GM18861 (cell line): ENCODE measurements around the gene SHISA8.
"Not testable (repeated sequence)": the region's sequence is repeated elsewhere in the genome, so short reads cannot be mapped to it uniquely, and the experiment has no call there.

Experiments
- ATAC-seq: cut with Tn5 transposase; IDR thresholded peaks from one replicate; pipeline ENCODE4 v1.9.1; 2021; ENCODE audit not compliant: unreplicated experiment

SHISA8 gene

DNA sequence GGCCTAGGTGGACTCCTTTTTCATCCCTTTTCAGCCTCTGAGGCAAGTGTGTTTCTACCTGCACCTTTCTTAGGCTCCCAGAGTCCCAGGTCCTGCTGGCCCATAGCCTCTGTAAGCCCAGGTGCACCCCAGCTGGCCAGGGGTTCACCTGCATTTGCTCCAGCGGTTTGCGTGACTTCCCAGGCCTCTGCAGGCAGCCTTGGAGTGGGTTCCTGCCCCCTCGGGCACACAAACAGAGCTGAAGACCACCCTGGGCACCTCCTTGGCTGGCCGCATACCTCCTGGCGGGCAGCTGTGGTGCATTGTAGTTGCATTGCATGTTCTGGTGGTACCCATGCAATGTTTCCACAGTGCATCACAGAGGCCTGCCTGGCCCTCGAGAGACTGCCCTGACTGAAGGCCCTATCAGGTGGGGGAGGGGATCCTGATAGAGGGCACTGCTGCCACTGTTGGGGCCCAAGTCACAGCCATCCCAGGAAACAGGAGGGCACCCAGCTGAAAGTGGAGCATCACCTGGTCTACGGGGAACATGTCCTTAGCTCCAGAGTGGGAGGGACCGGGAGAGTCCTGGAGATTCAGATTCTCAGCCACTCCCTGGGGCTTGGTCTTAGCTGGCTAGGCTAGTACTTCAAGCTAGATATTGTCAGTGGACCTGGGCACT is 14.1 kb downstream of the SHISA8 start:
- no peak for ATAC-seq

DNA sequence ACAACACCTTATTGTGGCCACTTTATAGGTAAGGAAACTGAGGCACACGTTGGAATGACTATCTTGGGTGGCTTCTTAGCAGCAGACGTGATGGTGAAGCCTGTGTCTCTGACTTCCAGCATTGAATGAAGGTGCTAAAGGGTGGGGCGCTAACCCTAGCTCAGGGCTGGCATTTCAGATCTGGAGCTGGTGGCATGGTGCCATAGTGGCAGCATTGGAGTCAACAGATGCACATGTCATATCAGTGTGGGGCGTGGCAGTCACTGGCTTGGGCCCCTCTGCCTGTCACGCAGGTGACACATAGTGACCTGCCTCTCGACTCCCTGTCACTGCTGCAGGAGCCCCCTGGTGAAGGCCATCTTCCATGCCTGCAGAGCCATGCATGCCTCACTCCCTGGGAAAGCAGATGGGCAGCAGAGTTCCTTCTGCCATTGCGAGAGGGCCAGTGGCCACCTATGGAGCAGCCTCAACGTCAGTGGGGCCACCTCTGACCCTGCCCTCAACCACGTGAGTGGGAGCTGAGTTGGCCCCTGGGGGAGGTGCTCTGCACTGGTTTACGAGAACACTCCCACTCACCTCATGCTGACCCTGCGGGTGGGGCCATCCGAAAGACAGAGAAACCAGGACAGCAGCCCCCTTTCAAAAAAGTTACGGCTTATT is 14.8 kb downstream of the SHISA8 start:
- no peak for ATAC-seq

DNA sequence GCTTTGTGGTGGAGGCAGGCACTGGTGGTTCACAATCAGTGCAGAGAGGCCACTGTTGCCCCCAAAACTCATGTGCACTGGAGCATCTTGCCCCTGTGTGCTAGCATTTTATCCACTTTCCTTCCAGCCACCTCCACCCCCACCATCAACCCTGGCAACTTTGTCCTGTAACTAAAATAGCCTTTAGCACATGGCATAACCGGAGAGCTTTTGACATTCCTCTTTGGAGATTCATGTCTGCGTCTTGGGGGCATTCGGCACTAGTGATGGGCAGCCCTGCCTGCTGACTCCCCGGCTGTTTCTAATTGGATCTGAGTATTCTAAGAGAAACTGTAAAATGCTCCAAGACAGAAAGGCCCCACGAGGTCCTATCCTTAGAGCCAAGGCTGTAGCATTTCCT is 15.8 kb downstream of the SHISA8 start:
- ATAC-seq: no peak

DNA sequence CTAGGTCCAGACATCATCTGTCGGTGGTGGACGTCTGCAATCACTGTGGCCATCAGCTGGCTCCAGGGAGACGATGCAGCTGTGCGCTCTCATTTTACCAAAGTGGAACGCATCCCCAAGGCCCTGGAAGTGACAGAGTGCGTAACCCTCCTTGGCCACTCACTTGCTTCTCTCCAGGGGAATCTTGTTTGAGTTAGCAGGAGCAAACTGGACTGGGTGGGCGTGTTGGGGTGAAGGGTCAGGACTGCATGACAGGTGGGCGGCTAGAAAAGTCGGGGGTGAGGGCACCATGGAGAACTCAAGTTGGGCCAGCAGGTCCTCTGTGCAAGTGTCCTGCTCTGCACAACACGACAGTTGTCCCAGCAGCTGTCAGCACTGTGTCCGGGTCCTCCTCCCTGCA is 16.2 kb downstream of the SHISA8 start:
- no peak for ATAC-seq

DNA sequence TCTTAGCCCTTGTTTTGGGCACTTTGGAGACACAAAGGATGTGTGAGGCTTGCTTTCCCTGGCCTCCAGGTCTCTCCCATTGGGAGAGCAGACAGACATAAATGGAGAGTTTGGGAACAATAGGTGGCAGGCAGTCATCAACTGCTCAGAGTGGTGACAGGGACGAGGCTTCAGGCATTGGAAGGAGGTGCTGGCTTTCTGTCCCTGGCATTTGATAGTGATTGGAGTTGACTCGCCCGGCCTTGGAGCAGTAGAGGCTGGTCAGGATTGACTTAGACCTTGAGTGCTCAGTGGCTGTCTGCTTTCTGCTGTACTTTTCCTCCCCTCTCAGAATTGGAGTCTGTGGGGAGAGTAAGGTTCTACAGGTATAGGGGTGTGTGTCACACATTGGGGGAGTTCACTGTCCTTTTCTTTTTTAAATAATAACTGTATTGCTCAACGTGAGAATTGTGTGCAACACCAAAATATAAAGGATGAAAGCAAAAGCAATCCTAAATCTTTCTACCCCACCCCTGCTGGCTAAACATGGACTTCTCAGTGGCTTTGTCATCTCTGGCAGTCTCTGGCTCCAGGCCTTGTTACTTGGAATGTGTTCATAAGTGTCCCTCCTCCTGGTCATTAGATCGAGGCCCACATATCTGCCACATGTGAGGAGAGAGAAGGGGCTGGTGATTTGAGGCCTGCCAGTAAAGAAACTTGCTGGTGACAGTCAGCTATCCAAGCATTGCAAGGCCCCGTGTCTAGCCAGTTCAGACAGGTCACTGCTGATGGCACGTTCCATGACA is 21.1 kb downstream of the SHISA8 start:
- no peak for ATAC-seq

DNA sequence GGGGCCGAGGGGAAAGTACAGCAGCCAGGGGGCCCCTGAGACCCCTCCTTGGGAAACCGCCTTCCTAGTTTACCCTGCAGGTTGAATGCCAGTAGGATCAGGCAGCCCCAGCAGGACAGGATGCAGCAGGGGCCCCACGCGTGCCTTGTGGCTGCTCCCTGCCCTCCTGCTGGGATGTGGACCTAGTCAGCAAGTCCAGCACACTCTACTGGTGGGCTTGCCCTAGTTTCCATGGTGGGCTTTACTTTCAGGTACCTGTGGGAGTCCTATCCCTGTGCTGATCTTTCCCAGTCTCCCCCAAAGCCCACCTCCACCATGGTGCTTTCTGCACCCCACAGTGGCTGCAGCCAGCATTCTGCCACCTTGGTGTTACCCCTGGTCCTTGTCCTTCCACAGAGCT is 22.2 kb downstream of the SHISA8 start:
- ATAC-seq: no peak

DNA sequence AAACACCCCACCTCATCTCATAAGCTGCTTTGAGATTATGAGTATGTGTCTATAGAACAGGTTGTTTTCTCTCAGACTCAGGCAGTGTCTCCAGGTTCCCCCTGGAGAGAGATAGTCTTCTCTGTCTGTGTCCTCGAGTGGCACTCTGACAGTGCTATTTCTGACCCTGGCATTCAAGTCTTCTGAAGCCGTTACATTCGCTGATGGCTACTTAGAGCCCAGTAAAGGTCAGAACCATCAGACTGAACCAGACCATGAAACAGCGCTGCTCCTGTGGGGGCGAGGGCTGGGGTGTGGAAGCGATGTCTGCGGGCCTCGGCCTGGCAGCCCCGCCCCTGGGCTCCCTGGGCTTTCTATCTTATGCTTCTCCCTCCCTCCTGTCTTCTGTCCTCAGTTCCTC is 23.5 kb downstream of the SHISA8 start:
- no peak for ATAC-seq

DNA sequence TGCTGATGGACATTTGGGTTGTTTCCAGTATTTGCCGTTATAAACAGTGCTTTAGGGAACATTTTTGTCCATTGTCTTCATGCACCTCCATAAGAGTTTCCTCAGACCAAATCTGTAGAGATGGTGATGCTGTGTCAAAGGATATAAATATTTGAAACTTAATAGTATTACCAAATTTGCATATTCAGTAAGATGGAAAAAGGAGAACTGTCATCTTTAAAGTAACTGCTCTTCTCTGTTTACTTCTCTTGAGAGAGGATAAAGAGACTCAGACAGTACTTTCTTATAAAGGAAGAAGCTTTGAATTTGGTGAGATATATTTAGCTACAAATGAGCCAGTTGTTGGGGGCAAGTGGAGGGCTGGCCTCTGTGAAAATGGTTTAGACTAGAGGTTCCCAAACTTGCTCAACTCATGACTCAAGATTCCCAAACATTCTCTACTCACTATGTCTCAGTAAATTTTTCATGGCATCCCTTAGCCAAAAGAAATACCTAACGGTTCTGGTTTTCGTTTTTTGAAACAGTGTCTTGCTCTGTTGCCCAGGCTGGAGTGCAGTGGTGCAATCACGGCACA is 26.2 kb downstream of the SHISA8 start:
- no peak for ATAC-seq

DNA sequence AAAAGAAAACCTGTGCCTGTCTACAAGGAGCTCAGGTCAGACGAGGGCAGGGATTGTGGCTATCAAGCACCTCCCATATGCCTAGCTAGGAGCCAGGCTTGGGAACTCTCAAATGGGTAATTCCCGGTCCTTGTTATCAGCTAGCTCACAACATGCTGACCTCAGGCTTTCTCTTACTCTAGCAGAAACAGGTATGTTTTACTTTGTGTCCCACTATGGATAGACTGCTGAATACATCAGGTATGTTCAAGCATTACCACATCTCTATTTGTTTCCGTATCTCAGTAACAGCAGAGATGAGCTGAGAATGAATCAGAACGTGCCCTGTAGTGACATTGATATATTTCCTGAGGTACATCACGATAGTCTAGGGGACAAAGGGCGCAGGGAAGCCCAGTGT is 29.4 kb downstream of the SHISA8 start:
- no peak for ATAC-seq

DNA sequence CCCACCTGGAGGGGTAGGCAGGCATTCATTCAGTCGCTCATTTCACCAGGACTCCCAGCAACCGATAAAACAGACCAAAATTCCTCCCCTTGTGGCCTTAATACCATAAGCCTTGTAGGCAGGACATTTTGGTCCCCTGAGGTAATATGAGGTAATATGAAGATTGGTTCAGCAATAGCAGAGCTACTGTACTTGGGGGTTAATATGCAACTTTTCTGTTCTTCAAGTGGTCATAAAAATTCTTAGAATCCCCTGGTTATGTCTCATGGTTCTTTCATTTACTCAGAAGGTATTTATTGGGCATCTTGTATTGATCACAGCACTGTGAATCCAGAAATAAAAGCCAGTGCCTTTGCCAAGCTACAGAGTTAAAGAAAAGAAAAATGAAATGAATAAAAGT is 29.8 kb downstream of the SHISA8 start:
- no peak for ATAC-seq

DNA sequence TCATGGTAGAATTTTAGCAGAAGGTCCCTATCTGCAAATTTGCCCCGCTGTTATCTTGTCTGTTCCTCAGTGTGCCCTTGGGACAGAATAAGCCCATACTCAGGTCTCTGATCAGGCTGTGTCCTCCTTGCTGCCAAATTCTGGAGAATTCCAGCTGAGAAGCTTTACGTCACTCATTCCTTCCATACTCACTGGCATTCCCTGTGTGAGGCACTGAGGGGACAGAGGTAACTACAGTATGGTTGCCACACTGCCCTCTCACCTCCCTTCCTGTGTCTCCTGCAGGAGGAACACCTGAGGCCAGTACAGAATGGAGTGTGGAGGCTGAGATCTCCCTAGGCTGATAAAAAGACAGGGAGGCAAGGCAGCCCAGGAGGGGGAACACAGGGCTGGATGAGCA is 31.5 kb downstream of the SHISA8 start:
- ATAC-seq: no peak

DNA sequence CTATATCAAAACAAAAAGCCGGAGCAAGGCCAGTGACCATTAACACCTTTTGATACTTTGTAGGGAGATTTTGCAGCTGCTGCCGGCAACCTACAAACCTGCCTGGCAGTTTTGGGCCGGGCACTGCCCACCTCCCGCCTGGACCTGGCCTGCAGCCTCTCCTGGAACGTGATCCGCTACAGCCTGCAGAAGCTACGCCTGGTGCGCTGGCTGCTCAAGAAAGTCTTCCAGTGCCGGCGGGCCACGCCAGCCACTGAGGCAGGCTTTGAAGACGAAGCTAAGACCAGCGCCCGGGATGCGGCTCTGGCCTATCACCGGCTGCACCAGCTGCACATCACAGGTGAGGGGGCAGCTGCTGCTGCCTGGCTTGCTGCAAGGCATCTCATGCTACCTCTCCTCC is 34.2 kb downstream of the SHISA8 start:
- ATAC-seq: no peak

DNA sequence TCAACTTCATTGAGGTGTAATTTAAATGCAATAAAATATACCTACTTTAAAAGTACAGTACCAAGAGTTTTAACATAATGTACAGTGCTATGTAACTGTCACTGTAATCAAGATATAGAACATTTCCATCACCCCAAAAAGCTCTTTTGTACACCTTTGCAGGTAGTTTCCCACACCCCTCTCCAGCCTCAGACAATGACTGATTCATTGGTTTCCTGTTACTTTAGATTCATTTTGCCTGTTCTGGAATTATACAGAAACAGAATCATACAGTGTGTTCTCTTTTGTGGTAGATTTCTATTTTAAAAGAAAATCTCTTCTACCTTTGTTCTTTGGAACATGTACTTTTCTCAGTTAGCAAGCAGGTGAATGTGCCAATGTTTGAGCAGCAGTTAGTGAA is 38.2 kb downstream of the SHISA8 start:
- no peak for ATAC-seq

DNA sequence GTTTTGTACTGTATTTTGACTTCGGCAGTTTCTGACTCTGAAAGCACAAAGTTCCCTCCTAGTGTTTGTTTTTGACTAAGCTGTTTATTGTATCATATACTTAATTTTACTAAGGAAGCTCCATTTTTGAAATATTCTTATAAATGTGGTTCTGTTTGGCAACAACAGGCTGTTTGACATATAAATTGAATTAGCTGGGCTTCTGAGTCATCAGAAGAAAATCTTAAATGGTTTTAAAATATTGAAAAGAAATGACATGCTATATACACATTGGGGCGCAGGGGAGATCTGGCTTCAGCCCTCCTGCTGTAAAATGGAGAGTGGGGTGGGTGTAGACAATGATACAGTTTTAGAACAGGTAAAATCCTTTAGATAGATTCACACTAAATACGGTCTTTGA is 38.6 kb downstream of the SHISA8 start:
- no peak for ATAC-seq

DNA sequence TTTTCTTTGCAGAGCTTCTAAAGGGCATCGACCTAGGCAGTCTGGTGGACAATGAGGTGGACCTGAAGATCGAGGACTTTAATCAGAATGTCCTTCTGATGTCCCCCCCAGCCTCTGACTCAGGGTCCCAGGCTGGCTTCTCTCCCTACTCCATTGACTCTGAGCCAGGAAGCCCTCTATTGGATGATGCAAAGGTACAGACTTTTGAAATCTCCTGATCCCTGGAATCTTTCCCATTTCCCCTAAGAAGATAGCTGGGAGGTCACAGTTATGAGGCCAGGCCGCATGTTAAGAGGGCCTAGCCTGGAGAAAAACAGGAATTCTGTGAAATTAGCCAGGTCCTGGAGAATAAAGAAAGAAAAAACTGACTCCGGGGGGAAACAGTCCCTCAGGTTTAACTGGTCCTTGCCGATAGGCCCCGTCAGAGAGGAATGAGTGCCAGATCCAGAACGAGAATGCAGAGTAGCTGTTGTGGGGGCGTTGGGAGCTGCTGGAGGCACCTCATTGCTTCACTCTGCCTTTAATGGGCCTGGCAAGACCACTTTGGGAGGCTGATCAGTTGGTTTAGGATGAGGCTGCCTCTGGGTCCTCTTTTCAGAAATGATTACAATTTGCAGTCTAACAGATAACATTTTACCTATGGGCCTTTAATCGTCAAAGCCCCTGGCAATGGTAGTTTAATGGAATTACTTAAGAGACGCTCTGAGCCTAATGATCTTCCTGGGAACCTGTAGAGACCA is 39.2 kb downstream of the SHISA8 start:
- ATAC-seq: no peak

DNA sequence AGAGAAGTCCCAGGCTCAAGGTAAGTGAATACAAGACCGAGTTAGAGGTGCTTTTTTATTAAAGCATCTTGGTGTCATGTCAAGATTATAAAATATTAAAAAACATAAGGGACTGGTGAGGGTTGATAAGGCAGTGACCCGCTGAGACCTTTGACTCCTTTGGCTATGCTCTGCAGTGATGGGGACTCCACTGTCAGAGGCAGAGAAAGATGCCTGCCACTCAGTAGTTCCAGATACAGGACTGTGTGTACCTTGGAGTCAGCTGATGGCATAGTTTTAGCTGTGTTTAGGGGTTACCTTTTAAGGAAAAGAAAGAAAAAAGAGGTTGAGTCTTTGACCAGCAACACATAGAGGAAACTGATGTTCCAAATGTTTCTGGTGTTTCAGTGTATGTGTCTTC is 40.8 kb downstream of the SHISA8 start:
- no peak for ATAC-seq

DNA sequence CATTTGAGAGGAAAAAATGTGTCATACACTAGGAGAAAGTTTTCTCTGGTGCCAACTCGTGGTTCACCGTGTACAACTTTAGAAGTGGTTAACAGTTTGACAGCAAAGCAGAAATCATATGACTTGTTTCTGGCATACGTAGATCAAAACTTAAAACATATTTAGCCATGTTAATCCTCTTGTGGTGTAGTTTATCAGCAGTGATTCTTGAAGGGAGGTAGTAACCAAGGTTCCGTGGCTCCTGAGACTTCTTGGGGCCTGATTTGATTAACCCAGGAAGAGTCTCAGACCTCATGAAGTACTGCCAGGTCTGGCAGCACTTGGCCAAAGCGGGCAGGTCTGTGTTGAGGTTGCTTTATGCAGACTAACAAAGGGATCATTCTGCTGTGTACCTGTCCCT is 41.5 kb downstream of the SHISA8 start:
- ATAC-seq: no peak

DNA sequence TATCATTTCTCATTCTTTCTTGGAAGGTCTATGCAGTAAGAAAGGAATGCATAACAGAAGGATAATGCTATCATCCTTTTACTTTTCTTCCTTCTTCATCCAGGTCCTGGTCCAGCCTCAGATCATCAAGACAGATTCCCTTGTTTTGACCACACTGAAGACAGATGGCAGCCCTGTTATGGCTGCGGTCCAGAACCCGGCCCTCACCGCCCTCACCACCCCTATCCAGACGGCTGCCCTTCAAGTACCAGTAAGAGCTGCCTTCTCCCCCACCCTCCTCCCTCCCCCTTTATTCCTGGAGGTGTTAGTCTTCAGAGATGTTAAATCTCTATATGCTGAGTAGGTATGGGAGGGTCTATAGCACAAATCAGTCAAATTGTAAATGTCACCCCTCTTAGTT is 44.1 kb downstream of the SHISA8 start:
- ATAC-seq: no peak

DNA sequence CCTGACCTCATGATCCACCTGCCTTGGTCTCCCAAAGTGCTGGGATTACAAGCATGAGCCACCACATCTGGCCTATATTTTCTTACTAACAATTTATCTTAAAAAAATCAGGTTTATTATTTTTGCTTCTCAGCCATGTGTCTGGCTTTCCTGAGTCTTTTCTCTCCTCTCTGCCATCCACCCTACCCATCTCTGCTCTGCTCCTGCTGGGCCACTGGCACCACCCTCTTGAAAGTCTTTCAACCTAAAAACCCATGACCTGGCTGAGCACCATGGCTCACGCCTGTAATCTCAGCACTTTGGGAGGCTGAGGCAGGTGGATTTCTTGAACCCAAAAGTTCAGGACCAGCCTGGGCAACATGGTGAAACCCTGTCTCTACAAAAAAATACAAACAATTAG is 44.8 kb downstream of the SHISA8 start:
- ATAC-seq: not testable (repeated sequence)

DNA sequence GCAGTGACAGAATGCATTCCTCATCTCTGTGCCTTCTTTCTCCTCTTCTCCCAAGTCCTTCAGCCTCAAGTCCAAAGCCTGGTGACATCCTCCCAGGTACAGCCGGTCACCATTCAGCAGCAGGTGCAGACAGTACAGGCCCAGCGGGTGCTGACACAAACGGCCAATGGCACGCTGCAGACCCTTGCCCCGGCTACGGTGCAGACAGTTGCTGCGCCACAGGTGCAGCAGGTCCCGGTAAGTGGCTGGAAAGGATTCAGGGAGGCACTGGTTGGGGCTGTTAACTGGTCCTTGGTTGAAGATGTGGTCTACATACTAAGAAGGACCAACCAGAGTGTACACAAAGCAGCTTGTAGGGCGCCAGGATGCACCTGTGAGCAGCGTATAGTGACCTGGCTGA is 46.3 kb downstream of the SHISA8 start:
- ATAC-seq: no peak

DNA sequence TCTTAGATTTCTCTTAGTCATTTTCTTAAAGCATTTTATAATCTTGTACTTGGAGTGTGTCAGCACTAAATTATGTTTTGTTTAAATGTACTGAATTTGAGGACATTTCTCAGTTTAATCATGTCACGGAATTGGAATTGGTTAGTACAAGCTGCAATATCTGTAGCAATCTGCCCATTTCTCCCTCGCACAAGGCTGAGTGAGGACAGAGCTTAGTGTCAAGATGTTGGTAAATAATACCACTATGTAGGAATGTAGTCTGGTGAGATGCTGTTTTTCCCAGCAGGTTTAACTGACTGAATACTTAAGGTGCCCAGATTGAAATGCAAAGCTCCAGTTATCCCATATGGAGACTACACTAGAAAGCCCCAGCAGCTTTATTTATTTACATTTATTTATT is 51.4 kb downstream of the SHISA8 start:
- ATAC-seq: no peak
